H9 (cell line): ENCODE results near the gene ABCA1. TPM values are rescaled to one million over a fixed set of nuclear protein-coding genes. Genes with fewer than 3 reads are reported as not detected.

Experiments
- DNase-seq: peaks from one replicate; pipeline ENCODE4 v3.0.0-alpha.2; 2017
- H2AFZ ChIP-seq: one replicate; pipeline ENCODE4 v1.6.1; 2013; ENCODE audit warnings: mild to moderate bottlenecking, low read length, control low read depth, moderate library complexity
- H2AK5ac ChIP-seq: 2 replicates; pipeline ENCODE4 v1.6.1; 2013; ENCODE audit warnings: low read length, control low read depth, mixed read lengths; ENCODE audit not compliant: insufficient read length
- H2BK120ac ChIP-seq: one replicate; pipeline ENCODE4 v1.6.1; 2013; ENCODE audit warnings: low read depth, mild to moderate bottlenecking, low read length, control low read depth, inconsistent platforms; ENCODE audit not compliant: poor library complexity, severe bottlenecking
- H2BK12ac ChIP-seq: 2 replicates; pipeline ENCODE4 v1.6.1; 2013; ENCODE audit warnings: low read length, control low read depth, mixed read lengths, low read depth; ENCODE audit not compliant: insufficient read length
- H2BK15ac ChIP-seq: 2 replicates; pipeline ENCODE4 v1.6.1; 2013; ENCODE audit warnings: low read depth, low read length, control low read depth
- H2BK20ac ChIP-seq: one replicate; pipeline ENCODE4 v1.6.1; 2013; ENCODE audit warnings: low read depth, mild to moderate bottlenecking, low read length, control low read depth, inconsistent platforms; ENCODE audit not compliant: poor library complexity, severe bottlenecking
- H2BK5ac ChIP-seq: 2 replicates; pipeline ENCODE4 v1.6.1; 2013; ENCODE audit warnings: low read length, control low read depth, mixed read lengths; ENCODE audit not compliant: insufficient read length
- H3K14ac ChIP-seq: 2 replicates; pipeline ENCODE4 v1.6.1; 2013; ENCODE audit warnings: low read length, control low read depth; ENCODE audit not compliant: insufficient read depth
- H3K18ac ChIP-seq: 2 replicates; pipeline ENCODE4 v1.6.1; 2013; ENCODE audit warnings: low read depth, mild to moderate bottlenecking, mixed read lengths, low read length, control low read depth; ENCODE audit not compliant: insufficient read length
- H3K23ac ChIP-seq: 2 replicates; pipeline ENCODE4 v1.6.1; 2013; ENCODE audit warnings: low read length, control low read depth, mixed read lengths, low read depth; ENCODE audit not compliant: insufficient read length
- H3K23me2 ChIP-seq: 2 replicates; pipeline ENCODE4 v1.6.1; 2013; ENCODE audit warnings: low read depth, mild to moderate bottlenecking, mixed read lengths, low read length, control low read depth; ENCODE audit not compliant: insufficient read length, poor library complexity, severe bottlenecking
- H3K27ac ChIP-seq: 2 replicates; pipeline ENCODE4 v1.5.1; 2013; ENCODE audit warnings: low read length, control low read depth, mixed read lengths, low read depth; ENCODE audit not compliant: insufficient read length
- H3K27me3 ChIP-seq: 2 replicates; pipeline ENCODE4 v1.6.1; 2013; ENCODE audit warnings: low read length, control low read depth, inconsistent platforms; ENCODE audit not compliant: insufficient read depth
- H3K4ac ChIP-seq: 2 replicates; pipeline ENCODE4 v1.6.1; 2013; ENCODE audit warnings: low read depth, mild to moderate bottlenecking, control low read depth, inconsistent platforms, low read length, moderate library complexity
- H3K4me1 ChIP-seq: 2 replicates; pipeline ENCODE4 v1.6.1; 2013; ENCODE audit warnings: low read length, control low read depth, inconsistent platforms; ENCODE audit not compliant: insufficient read depth
- H3K4me2 ChIP-seq: 2 replicates; pipeline ENCODE4 v1.6.1; 2013; ENCODE audit warnings: low read length, control low read depth, mixed read lengths; ENCODE audit not compliant: insufficient read length, insufficient read depth
- H3K56ac ChIP-seq: 2 replicates; pipeline ENCODE4 v1.6.1; 2013; ENCODE audit warnings: low read depth, mild to moderate bottlenecking, mixed read lengths, low read length, control low read depth; ENCODE audit not compliant: insufficient read length
- H3K79me1 ChIP-seq: 2 replicates; pipeline ENCODE4 v1.6.1; 2013; ENCODE audit warnings: low read depth, mild to moderate bottlenecking, moderate library complexity, low read length, control low read depth, inconsistent platforms; ENCODE audit not compliant: insufficient read depth, poor library complexity, severe bottlenecking
- H3K79me2 ChIP-seq: 2 replicates; pipeline ENCODE4 v1.6.1; 2013; ENCODE audit warnings: low read length, control low read depth, inconsistent platforms; ENCODE audit not compliant: insufficient read depth
- H3K9ac ChIP-seq: 2 replicates; pipeline ENCODE4 v1.6.1; 2013; ENCODE audit warnings: low read length, control low read depth, mixed read lengths; ENCODE audit not compliant: insufficient read length; ENCODE audit errors: extremely low read depth
- H3K9me3 ChIP-seq: one replicate; pipeline ENCODE4 v1.6.1; 2013; ENCODE audit warnings: low read depth, low read length, inconsistent platforms; ENCODE audit not compliant: control insufficient read depth
- H3T11ph ChIP-seq: one replicate; pipeline ENCODE4 v1.6.1; 2013; ENCODE audit warnings: mild to moderate bottlenecking, low read length, control low read depth, inconsistent platforms
- H4K20me1 ChIP-seq: one replicate; pipeline ENCODE4 v1.6.1; 2013; ENCODE audit not compliant: control insufficient read depth, insufficient read length, insufficient read depth
- H4K5ac ChIP-seq: 2 replicates; pipeline ENCODE4 v1.6.1; 2013; ENCODE audit warnings: low read depth, mild to moderate bottlenecking, mixed read lengths, low read length, control low read depth; ENCODE audit not compliant: insufficient read length
- H4K8ac ChIP-seq: replicated peaks from 2 replicates; pipeline ENCODE4 v1.6.1; 2013; ENCODE audit warnings: low read length, control low read depth, mixed read lengths, low read depth; ENCODE audit not compliant: insufficient read length
- H4K91ac ChIP-seq: 2 replicates; pipeline ENCODE4 v1.6.1; 2013; ENCODE audit warnings: low read depth, mild to moderate bottlenecking, moderate library complexity, mixed read lengths, low read length, control low read depth; ENCODE audit not compliant: insufficient read length
- H3K27ac Mint-ChIP-seq, 3 experiments: 2 replicates in 2 of 3; 3 replicates in 1 of 3; pipeline ENCODE4 v1.8.0; 2020 to 2021; ENCODE audit warnings: mixed read lengths in 3 of 3, mild to moderate bottlenecking in 1 of 3, moderate library complexity in 1 of 3
- H3K27me3 Mint-ChIP-seq: 2 replicates; pipeline ENCODE4 v1.8.0; 2021; ENCODE audit warnings: low read depth, mild to moderate bottlenecking, moderate library complexity, mixed read lengths
- H3K36me3 Mint-ChIP-seq, 3 experiments: 2 replicates in 2 of 3; 3 replicates in 1 of 3; pipeline ENCODE4 v1.8.0; 2020 to 2021; ENCODE audit warnings: low read depth in 3 of 3, mixed read lengths in 3 of 3; ENCODE audit not compliant: insufficient read depth in 1 of 3
- H3K4me1 Mint-ChIP-seq, 2 experiments: 2 replicates each; pipeline ENCODE4 v1.8.0; 2020; ENCODE audit warnings: mixed read lengths in 2 of 2
- H3K4me3 Mint-ChIP-seq, 2 experiments: 2 replicates in 1 of 2; 3 replicates in 1 of 2; pipeline ENCODE4 v1.8.0; 2020 to 2021; ENCODE audit warnings: mild to moderate bottlenecking in 2 of 2, mixed read lengths in 2 of 2, moderate library complexity in 1 of 2
- H3K9me3 Mint-ChIP-seq, 2 experiments: 2 replicates in 1 of 2; 3 replicates in 1 of 2; pipeline ENCODE4 v1.8.0; 2020; ENCODE audit warnings: mild to moderate bottlenecking in 2 of 2, mixed read lengths in 2 of 2, moderate library complexity in 1 of 2
- WGBS: extraction: QIAGEN DNeasy Blood & Tissue Kit; methylation state at CpG from one replicate; pipeline ENCODE4 v1.1.7; 2013; ENCODE audit warnings: missing lambda C conversion rate, low lambda C conversion rate, mixed read lengths; ENCODE audit not compliant: insufficient read length; ENCODE audit errors: extremely low coverage; 5-methylcytosine and 5-hydroxymethylcytosine counted together
- total RNA-seq: library from RNA; stranded (reverse); gene quantifications from 2 replicates; pipeline ENCODE4 v1.2.1, GENCODE V29; 2021
- TF ChIP-seq, protein P1 (sequence below): fragments of 200-600 bp; sonication (generic); conservative IDR thresholded peaks from 3 replicates; pipeline ENCODE4 v1.8.0; 2021; ENCODE audit warnings: antibody characterized with exemption, mild to moderate bottlenecking

The ABCA1 gene
- total RNA-seq, 1 experiment from 2014 or later = 16.6 TPM

DNA sequence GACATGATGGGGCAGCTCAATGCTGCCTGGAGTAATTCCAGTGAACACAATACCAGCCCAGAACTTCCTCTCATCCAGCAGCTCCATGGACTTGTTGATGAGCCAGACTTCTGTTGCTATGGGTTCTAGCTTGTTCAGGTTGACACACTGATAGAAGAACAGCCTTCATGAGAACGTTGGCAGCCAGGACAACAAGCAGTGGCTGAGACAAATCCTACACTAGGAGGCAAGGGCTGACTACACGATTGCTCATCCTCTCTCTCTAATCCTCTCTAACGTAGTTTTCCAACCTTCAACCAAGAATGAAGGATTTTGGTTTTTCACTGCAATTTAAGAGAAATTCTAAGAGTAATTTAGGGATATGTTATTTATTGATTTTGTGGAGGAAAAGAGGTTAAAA lies 96.3 kb downstream of the ABCA1 start:
- Histone ChIP-seq H3K27ac (no peak overlapping the region), H3K79me2 (no peaks in the 10 kb centered on the region), H4K5ac (no peak overlapping the region), H2BK12ac (no peak overlapping the region), H4K91ac (no peak overlapping the region), H3K79me1 (no peaks in the 10 kb centered on the region), H3K9me3 (no peaks in the 10 kb centered on the region), H4K8ac (no peak overlapping the region), H2BK20ac (no peak overlapping the region), H3K23me2 (no peaks in the 10 kb centered on the region), H4K20me1 (no peaks in the 10 kb centered on the region), H3K4me2 (no peak overlapping the region), H3K56ac (no peak overlapping the region), H2AK5ac (no peak overlapping the region), H3K4ac (no peak overlapping the region), H3K4me1 (no peaks in the 10 kb centered on the region), H3K14ac (no peak overlapping the region), H2BK120ac (no peak overlapping the region), H2AFZ (no peak overlapping the region), H2BK15ac (no peak overlapping the region), H3K23ac (no peak overlapping the region), H3K27me3 (no peaks in the 10 kb centered on the region; the same call in 1 of the 2 replicates), H3K18ac (no peak overlapping the region), H2BK5ac (no peak overlapping the region), H3K9ac (no peak overlapping the region), H3T11ph (no peak overlapping the region)
- no CpG with 5 or more reads among the region's 3 CpGs for WGBS
- Mint-ChIP-seq H3K27ac (no peak overlapping the region), H3K4me3 (no peak overlapping the region), H3K27me3 (no peaks in the 10 kb centered on the region), H3K4me1 (peaks cover 0 to 7% of the 10 kb centered on the region in 2 experiments; a peak in 2 of 4 replicates), H3K9me3 (no peaks in the 10 kb centered on the region), H3K36me3 (peaks cover 3 to 60% (median 47%) of the 10 kb centered on the region in 3 experiments; a peak in 6 of 7 replicates)
- TF ChIP-seq, protein P1, sequence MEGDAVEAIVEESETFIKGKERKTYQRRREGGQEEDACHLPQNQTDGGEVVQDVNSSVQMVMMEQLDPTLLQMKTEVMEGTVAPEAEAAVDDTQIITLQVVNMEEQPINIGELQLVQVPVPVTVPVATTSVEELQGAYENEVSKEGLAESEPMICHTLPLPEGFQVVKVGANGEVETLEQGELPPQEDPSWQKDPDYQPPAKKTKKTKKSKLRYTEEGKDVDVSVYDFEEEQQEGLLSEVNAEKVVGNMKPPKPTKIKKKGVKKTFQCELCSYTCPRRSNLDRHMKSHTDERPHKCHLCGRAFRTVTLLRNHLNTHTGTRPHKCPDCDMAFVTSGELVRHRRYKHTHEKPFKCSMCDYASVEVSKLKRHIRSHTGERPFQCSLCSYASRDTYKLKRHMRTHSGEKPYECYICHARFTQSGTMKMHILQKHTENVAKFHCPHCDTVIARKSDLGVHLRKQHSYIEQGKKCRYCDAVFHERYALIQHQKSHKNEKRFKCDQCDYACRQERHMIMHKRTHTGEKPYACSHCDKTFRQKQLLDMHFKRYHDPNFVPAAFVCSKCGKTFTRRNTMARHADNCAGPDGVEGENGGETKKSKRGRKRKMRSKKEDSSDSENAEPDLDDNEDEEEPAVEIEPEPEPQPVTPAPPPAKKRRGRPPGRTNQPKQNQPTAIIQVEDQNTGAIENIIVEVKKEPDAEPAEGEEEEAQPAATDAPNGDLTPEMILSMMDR = no peak
- DNase-seq = no peak
